ENCODE results near the gene SLC39A8.

SLC39A8 gene

GRCh38 chr4:102352781-102353180 is 7.5 kb upstream of the SLC39A8 start:
- no peaks in the 10 kb centered on the region for H3K9me3 ChIP-seq (ENCODE audit: control extremely low read depth in 1 of 5, control insufficient read depth in 4 of 5, insufficient read depth in 2 of 5, low read depth in 1 of 5, low read length in 4 of 5)
- DNase-seq = no peak
- 96% methylated on average over 5 of the region's 6 CpGs for WGBS (ENCODE audit: insufficient coverage)
- no peak overlapping the region for H3K4me3 ChIP-seq (ENCODE audit: control insufficient read depth in 1 of 7, extremely low read depth in 1 of 7, insufficient read depth in 4 of 7, low read depth in 2 of 7, low read length in 6 of 7)
- no peaks in the 10 kb centered on the region for H3K36me3 ChIP-seq (ENCODE audit: control insufficient read depth in 4 of 4, insufficient read depth in 4 of 4, low read length in 3 of 4)
- no peaks in the 10 kb centered on the region for H3K4me1 ChIP-seq (ENCODE audit: control extremely low read depth in 1 of 4, control insufficient read depth in 4 of 4, insufficient read depth in 4 of 4, low read length in 3 of 4)
- no peaks in the 10 kb centered on the region for H3K27me3 ChIP-seq (replicated peaks in 2 of 5; ENCODE audit: control insufficient read depth in 4 of 5, insufficient read depth in 5 of 5, low read length in 4 of 5)
- POLR2A ChIA-PET = no interaction called here
- no peak overlapping the region for H3K27ac ChIP-seq (ENCODE audit: insufficient read depth in 1 of 2, low read depth in 1 of 2, low read length in 2 of 2, poor library complexity in 1 of 2, severe bottlenecking in 2 of 2)
- CTCF ChIA-PET = interaction anchor here (0.7 to 1.6 kb wide), 3 partner anchors 10 to 72 kb away, joined by 3 read pairs; no protein-coding TSS in a partner anchor

GRCh38 chr4:102350634-102351033 is 5.4 kb upstream of the SLC39A8 start:
- no peaks in the 10 kb centered on the region for H3K9me3 ChIP-seq (ENCODE audit: control extremely low read depth in 1 of 5, control insufficient read depth in 4 of 5, insufficient read depth in 2 of 5, low read depth in 1 of 5, low read length in 4 of 5)
- ChIA-PET POLR2A (no interaction called here), CTCF (no interaction called here)
- no peaks in the 10 kb centered on the region for H3K36me3 ChIP-seq (ENCODE audit: control insufficient read depth in 4 of 4, insufficient read depth in 4 of 4, low read length in 3 of 4)
- DNase-seq = no peak
- no peaks in the 10 kb centered on the region for H3K27me3 ChIP-seq (replicated peaks in 2 of 5; ENCODE audit: control insufficient read depth in 4 of 5, insufficient read depth in 5 of 5, low read length in 4 of 5)
- no peak overlapping the region for H3K27ac ChIP-seq (ENCODE audit: insufficient read depth in 1 of 2, low read depth in 1 of 2, low read length in 2 of 2, poor library complexity in 1 of 2, severe bottlenecking in 2 of 2)
- H3K4me3 ChIP-seq (ENCODE audit: control insufficient read depth in 1 of 7, extremely low read depth in 1 of 7, insufficient read depth in 4 of 7, low read depth in 2 of 7, low read length in 6 of 7) = no peak overlapping the region
- H3K4me1 ChIP-seq (ENCODE audit: control extremely low read depth in 1 of 4, control insufficient read depth in 4 of 4, insufficient read depth in 4 of 4, low read length in 3 of 4) = peaks cover 0 to 12% (median 8%) of the 10 kb centered on the region in 4 experiments
- 100% methylated on average over 1 of the region's 2 CpGs for WGBS (ENCODE audit: insufficient coverage)

GRCh38 chr4:102348701-102349100 is 3.4 kb upstream of the SLC39A8 start:
- no peak overlapping the region for H3K27ac ChIP-seq (ENCODE audit: insufficient read depth in 1 of 2, low read depth in 1 of 2, low read length in 2 of 2, poor library complexity in 1 of 2, severe bottlenecking in 2 of 2)
- ChIA-PET POLR2A (no interaction called here), CTCF (interaction anchor here (0.6 kb wide), 1 partner anchor 1026 kb away, joined by 3 read pairs; no protein-coding TSS in a partner anchor)
- H3K9me3 ChIP-seq (ENCODE audit: control extremely low read depth in 1 of 5, control insufficient read depth in 4 of 5, insufficient read depth in 2 of 5, low read depth in 1 of 5, low read length in 4 of 5) = no peaks in the 10 kb centered on the region
- no peaks in the 10 kb centered on the region for H3K36me3 ChIP-seq (ENCODE audit: control insufficient read depth in 4 of 4, insufficient read depth in 4 of 4, low read length in 3 of 4)
- H3K27me3 ChIP-seq (replicated peaks in 2 of 5; ENCODE audit: control insufficient read depth in 4 of 5, insufficient read depth in 5 of 5, low read length in 4 of 5) = no peaks in the 10 kb centered on the region
- no peak for DNase-seq
- no peak overlapping the region for H3K4me3 ChIP-seq (ENCODE audit: control insufficient read depth in 1 of 7, extremely low read depth in 1 of 7, insufficient read depth in 4 of 7, low read depth in 2 of 7, low read length in 6 of 7)
- WGBS (ENCODE audit: insufficient coverage) = 100% methylated on average over 1 of the region's 2 CpGs
- H3K4me1 ChIP-seq (ENCODE audit: control extremely low read depth in 1 of 4, control insufficient read depth in 4 of 4, insufficient read depth in 4 of 4, low read length in 3 of 4) = peaks cover under 1 to 18% (median 11%) of the 10 kb centered on the region in 4 experiments

- ChIA-PET POLR2A (interaction anchor here (1.7 kb wide), 1 partner anchor 998 kb away, joined by 4 read pairs; the partner anchor contains the start of gene PPP3CA), CTCF (interaction anchor here (0.7 to 1.3 kb wide), 3 partner anchors 18 to 87 kb away, joined by 3 to 4 read pairs (median 3); no protein-coding TSS in a partner anchor)
- DNase-seq = peak in 2 of 3 donors; percentile 70 to 80
- 0% methylated on average over 5 of the region's 5 CpGs for WGBS (ENCODE audit: insufficient coverage)
- Histone ChIP-seq H3K4me1 (ENCODE audit: control extremely low read depth in 1 of 4, control insufficient read depth in 4 of 4, insufficient read depth in 4 of 4, low read length in 3 of 4) (peaks cover 19 to 47% (median 33%) of the 10 kb centered on the region in 4 experiments), H3K4me3 (ENCODE audit: control insufficient read depth in 1 of 7, extremely low read depth in 1 of 7, insufficient read depth in 4 of 7, low read depth in 2 of 7, low read length in 6 of 7) (peak overlapping the region; percentile 84 to 97 (median 90)), H3K27me3 (replicated peaks in 2 of 5; ENCODE audit: control insufficient read depth in 4 of 5, insufficient read depth in 5 of 5, low read length in 4 of 5) (no peaks in the 10 kb centered on the region), H3K36me3 (ENCODE audit: control insufficient read depth in 4 of 4, insufficient read depth in 4 of 4, low read length in 3 of 4) (no peaks in the 10 kb centered on the region), H3K9me3 (ENCODE audit: control extremely low read depth in 1 of 5, control insufficient read depth in 4 of 5, insufficient read depth in 2 of 5, low read depth in 1 of 5, low read length in 4 of 5) (no peaks in the 10 kb centered on the region), H3K27ac (ENCODE audit: insufficient read depth in 1 of 2, low read depth in 1 of 2, low read length in 2 of 2, poor library complexity in 1 of 2, severe bottlenecking in 2 of 2) (peak overlapping the region; percentile 20 to 73)
Observed at GRCh38 chr4:102345795-102346100, 466 bp upstream of the SLC39A8 start.

- ChIA-PET CTCF (no interaction called here), POLR2A (interaction anchor here (0.7 to 1.7 kb wide), 2 partner anchors 157 to 997 kb away, joined by 3 to 4 read pairs; partner anchors contain the start of genes NFKB1 and PPP3CA)
- Histone ChIP-seq H3K9me3 (ENCODE audit: control extremely low read depth in 1 of 5, control insufficient read depth in 4 of 5, insufficient read depth in 2 of 5, low read depth in 1 of 5, low read length in 4 of 5) (no peaks in the 10 kb centered on the region), H3K36me3 (ENCODE audit: control insufficient read depth in 4 of 4, insufficient read depth in 4 of 4, low read length in 3 of 4) (peaks cover 0 to 2% (median 0%) of the 10 kb centered on the region in 4 experiments), H3K27ac (ENCODE audit: insufficient read depth in 1 of 2, low read depth in 1 of 2, low read length in 2 of 2, poor library complexity in 1 of 2, severe bottlenecking in 2 of 2) (peak overlapping the region; percentile 93 to 94), H3K4me3 (ENCODE audit: control insufficient read depth in 1 of 7, extremely low read depth in 1 of 7, insufficient read depth in 4 of 7, low read depth in 2 of 7, low read length in 6 of 7) (peak overlapping the region; percentile 84 to 97 (median 90)), H3K27me3 (replicated peaks in 2 of 5; ENCODE audit: control insufficient read depth in 4 of 5, insufficient read depth in 5 of 5, low read length in 4 of 5) (no peaks in the 10 kb centered on the region), H3K4me1 (ENCODE audit: control extremely low read depth in 1 of 4, control insufficient read depth in 4 of 4, insufficient read depth in 4 of 4, low read length in 3 of 4) (peaks cover 24 to 54% (median 37%) of the 10 kb centered on the region in 4 experiments)
- DNase-seq = peak in 2 of 3 donors; percentile 82 to 87
- 0% methylated on average over 43 of the region's 48 CpGs for WGBS (ENCODE audit: insufficient coverage)
Observed at GRCh38 chr4:102344520-102344953, 745 bp downstream of the SLC39A8 start.

- CTCF ChIA-PET = interaction anchor here (1.6 kb wide), 1 partner anchor 9 kb away, joined by 5 read pairs; no protein-coding TSS in a partner anchor
- H3K9me3 ChIP-seq (ENCODE audit: control extremely low read depth in 1 of 5, control insufficient read depth in 4 of 5, insufficient read depth in 2 of 5, low read depth in 1 of 5, low read length in 4 of 5) = no peaks in the 10 kb centered on the region
- H3K36me3 ChIP-seq (ENCODE audit: control insufficient read depth in 4 of 4, insufficient read depth in 4 of 4, low read length in 3 of 4) = peaks cover 0 to 2% (median 0%) of the 10 kb centered on the region in 4 experiments
- peak; percentile 94 to 99 (median 97) for DNase-seq
- H3K27me3 ChIP-seq (replicated peaks in 2 of 5; ENCODE audit: control insufficient read depth in 4 of 5, insufficient read depth in 5 of 5, low read length in 4 of 5) = no peaks in the 10 kb centered on the region
- POLR2A ChIA-PET = interaction anchor here (1.7 kb wide), 1 partner anchor 997 kb away, joined by 4 read pairs; the partner anchor contains the start of gene PPP3CA
- H3K4me3 ChIP-seq (ENCODE audit: control insufficient read depth in 1 of 7, extremely low read depth in 1 of 7, insufficient read depth in 4 of 7, low read depth in 2 of 7, low read length in 6 of 7) = peak overlapping the region; percentile 84 to 97 (median 90)
- 0% methylated on average over 21 of the region's 21 CpGs for WGBS (ENCODE audit: insufficient coverage)
- peak overlapping the region; percentile 93 to 94 for H3K27ac ChIP-seq (ENCODE audit: insufficient read depth in 1 of 2, low read depth in 1 of 2, low read length in 2 of 2, poor library complexity in 1 of 2, severe bottlenecking in 2 of 2)
- H3K4me1 ChIP-seq (ENCODE audit: control extremely low read depth in 1 of 4, control insufficient read depth in 4 of 4, insufficient read depth in 4 of 4, low read length in 3 of 4) = peaks cover 24 to 57% (median 37%) of the 10 kb centered on the region in 4 experiments
Observed at GRCh38 chr4:102343964-102344519, 1.2 kb downstream of the SLC39A8 start.

- Histone ChIP-seq H3K27me3 (replicated peaks in 2 of 5; ENCODE audit: control insufficient read depth in 4 of 5, insufficient read depth in 5 of 5, low read length in 4 of 5) (no peaks in the 10 kb centered on the region), H3K4me1 (ENCODE audit: control extremely low read depth in 1 of 4, control insufficient read depth in 4 of 4, insufficient read depth in 4 of 4, low read length in 3 of 4) (peaks cover 24 to 57% (median 37%) of the 10 kb centered on the region in 4 experiments), H3K9me3 (ENCODE audit: control extremely low read depth in 1 of 5, control insufficient read depth in 4 of 5, insufficient read depth in 2 of 5, low read depth in 1 of 5, low read length in 4 of 5) (no peaks in the 10 kb centered on the region), H3K27ac (ENCODE audit: insufficient read depth in 1 of 2, low read depth in 1 of 2, low read length in 2 of 2, poor library complexity in 1 of 2, severe bottlenecking in 2 of 2) (peak overlapping the region; percentile 93 to 94), H3K4me3 (ENCODE audit: control insufficient read depth in 1 of 7, extremely low read depth in 1 of 7, insufficient read depth in 4 of 7, low read depth in 2 of 7, low read length in 6 of 7) (peak overlapping the region in 6 of 7 experiments; percentile 87 to 97 (median 91)), H3K36me3 (ENCODE audit: control insufficient read depth in 4 of 4, insufficient read depth in 4 of 4, low read length in 3 of 4) (peaks cover 0 to 4% (median 2%) of the 10 kb centered on the region in 4 experiments)
- ChIA-PET CTCF (interaction anchor here (1.6 kb wide), 1 partner anchor 8 kb away, joined by 5 read pairs; no protein-coding TSS in a partner anchor), POLR2A (no interaction called here)
- DNase-seq = peak; percentile 9 to 63 (median 30)
- WGBS (ENCODE audit: insufficient coverage) = 67% methylated on average over 2 of the region's 3 CpGs
Observed at GRCh38 chr4:102342404-102343074, 2.7 kb downstream of the SLC39A8 start.
